Erythroblast (primary cell): ENCODE measurements around the gene BSG.

ENCODE experiments used
- GATA1 ChIP-seq: IDR thresholded peaks from 2 replicates; pipeline ENCODE4 v1.6.1; 2011; ENCODE audit warnings: low read depth, mild to moderate bottlenecking, control low read depth, low read length, moderate library complexity
- POLR2A ChIP-seq: IDR thresholded peaks from 2 replicates; pipeline ENCODE4 v1.6.1; 2011; ENCODE audit warnings: mild to moderate bottlenecking, low read length

GRCh38 chr19:547117-547516 lies 25.3 kb upstream of the BSG start:
- TF ChIP-seq POLR2A (no peak), GATA1 (no peak)
